Cerebellar cortex (tissue), 1 donor: ENCODE results near the gene LRRC43.
A peak's percentile ranks its signal among the peaks of the same experiment; 100 is the strongest.
"Not testable (repeated sequence)": the region's sequence is repeated elsewhere in the genome, so short reads cannot be mapped to it uniquely, and the experiment has no call there.

Experiments used
- DNase-seq: peaks from one replicate; pipeline ENCODE4 v3.0.0-alpha.2; 2015; ENCODE audit warnings: low spot score

LRRC43 gene

DNA sequence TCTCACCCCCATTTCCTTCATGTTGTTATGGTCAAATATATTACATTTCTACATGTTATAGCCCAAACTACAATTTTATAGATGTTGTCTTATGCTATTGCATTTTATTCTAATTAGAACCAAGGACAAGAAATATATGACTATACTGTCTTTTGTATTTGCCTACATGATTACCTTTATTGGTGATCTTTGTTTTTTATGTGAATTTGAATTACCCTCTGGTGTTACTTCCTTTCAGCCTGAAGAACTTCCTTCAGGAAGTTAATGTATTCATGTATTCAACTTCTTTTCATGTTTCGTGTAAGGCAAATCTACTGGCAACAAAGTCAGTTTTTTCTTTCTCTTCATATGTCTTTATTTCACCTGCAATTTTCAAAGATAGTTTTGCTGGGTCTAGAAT, 11.9 kb downstream of the LRRC43 start:
- DNase-seq, result no peak

GRCh38 chr12:122195405-122195804, 12.5 kb downstream of the LRRC43 start:
- no peak for DNase-seq

GRCh38 chr12:122197612-122197966, 14.7 kb downstream of the LRRC43 start:
- DNase-seq, result no peak

DNA sequence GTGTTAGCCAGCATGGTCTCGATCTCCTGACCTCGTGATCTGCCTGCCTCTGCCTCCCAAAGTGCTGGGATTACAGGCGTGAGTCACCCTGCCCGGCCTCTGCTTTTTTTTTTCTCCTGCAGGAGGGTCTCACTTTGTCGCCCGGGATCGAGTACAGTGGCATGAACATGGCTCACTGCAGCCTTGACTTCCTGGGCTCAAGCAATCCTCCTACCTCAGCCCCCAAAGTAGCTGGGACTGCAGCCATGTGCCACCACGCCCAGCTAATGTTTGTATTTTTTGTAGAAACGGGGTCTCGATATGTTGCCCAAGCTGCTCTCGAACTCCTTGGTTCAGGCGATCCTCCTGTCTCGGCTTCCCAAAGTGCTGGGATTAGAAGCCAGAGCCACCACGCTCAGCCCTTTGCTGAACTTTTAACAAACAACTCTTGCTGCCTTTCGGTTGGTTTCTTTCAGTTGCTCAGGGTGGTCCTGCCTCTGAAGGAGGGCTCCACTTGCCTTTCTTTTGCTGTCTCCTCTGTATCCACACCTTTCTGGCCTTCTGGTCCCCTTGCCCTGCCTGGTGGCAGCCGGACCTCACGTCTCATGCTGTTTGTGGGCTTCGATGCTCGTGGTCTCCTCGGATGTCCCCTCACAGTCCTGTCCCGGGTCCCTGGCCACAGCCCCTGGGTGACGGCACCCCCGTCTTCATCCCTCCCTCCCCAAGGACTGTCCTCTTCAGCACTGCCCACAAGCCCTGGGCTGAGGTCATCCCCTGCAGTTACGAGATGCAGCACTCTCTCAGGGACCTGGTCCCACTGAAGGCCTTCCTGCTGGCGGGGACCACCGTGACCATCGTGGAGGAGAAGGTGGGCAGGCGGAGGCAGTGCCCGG, 16.8 kb downstream of the LRRC43 start:
- no peak for DNase-seq

DNA sequence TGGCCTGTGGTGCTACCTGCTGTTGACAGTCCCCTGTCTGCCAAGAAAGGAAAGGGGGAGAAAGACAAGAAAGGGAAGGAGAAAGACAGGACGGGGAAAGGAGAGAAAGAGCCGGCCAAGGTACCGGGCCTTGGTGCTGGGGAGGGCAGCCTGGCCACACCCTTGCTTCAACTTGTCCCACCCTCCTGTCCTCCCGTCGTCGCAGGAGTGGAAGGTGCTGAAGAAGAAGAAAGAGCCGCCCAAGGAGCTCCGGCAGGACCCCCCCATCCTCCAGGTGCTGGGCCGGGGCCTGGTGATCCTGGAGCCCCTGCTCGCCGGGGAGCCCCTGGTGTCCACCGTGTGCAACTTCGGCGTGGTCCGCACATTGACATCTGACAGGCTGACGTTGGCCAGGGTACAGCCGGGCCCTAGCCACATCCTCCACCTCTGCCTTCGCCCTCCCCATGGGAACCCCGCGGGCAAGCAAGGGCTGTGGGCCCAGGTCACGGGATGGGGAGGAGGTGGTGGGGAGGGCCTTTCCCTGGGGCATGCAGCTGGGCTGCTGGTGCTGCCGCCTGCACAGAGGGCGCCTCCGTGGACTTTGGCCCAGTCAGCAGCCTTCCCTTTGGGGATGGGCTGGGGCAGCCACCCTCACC, 17.7 kb downstream of the LRRC43 start:
- no peak for DNase-seq

GRCh38 chr12:122201381-122201780, 18.5 kb downstream of the LRRC43 start:
- DNase-seq, result no peak

DNA sequence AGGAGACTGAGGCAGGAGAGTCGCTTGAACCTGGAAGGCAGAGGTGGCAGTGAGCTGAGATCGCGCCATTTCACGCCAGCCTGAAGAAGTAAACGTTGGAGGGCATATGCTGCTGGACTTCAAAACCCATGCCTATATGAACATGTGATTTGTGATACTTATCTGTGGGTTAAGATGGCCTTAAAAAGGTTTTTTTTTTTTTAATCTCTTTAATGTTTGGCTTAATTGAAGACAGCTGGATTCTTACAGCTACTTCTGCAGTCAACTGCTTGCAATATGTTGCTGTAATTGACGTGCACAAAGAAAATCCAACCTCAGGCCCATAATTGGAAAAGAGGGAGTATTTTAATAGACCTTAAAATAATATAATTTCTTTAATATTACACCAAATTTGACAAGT, 19.1 kb downstream of the LRRC43 start:
- DNase-seq, result no peak

GRCh38 chr12:122202811-122203210, 19.9 kb downstream of the LRRC43 start:
- DNase-seq, result not testable (repeated sequence)

DNA sequence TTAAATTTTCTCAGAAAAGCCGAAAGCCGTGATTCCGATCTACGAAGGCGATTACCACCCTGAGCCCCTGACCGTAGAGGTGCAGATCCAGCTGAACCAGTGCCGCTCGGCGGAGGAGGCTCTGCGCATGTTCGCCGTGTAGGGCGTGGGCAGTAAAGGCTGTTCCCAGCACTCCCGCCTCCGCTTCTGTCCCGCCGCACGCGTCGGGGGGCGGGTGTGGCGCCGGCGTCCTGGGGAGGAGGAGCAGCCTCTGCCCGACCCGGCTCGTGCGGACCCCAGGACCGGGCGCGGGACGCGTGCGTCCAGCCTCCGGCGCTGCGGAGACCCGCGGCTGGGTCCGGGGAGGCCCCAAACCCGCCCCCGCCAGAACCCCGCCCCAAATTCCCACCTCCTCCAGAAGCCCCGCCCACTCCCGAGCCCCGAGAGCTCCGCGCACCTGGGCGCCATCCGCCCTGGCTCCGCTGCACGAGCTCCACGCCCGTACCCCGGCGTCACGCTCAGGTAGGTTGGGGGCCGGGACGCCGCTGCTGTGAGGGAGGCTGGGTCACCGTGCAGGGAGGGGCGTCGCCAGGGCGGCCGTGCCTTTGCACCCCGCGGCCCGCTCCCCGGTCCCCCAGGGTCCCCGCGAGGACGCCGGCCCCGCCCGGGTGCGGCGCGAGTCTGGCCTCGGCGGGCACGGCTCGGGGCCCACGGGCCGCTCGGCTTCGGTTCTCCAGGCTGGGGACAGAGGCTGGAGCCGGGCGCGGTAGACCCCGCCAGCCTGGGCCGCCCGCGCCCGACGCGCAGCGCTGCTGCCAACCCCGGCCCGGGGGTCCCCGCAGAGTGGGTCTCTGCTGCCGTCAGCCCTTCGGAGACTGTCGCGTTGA, 20.6 kb downstream of the LRRC43 start, which contains the start of gene B3GNT4:
TSS of gene B3GNT4 (plus strand) at position 409 of the 866 bp plus-strand sequence. CDS start 910 bp downstream, outside the sequence.
- peak; percentile 73 for DNase-seq

GRCh38 chr12:122204167-122205052, 21.5 kb downstream of the LRRC43 start:
- no peak for DNase-seq

DNA sequence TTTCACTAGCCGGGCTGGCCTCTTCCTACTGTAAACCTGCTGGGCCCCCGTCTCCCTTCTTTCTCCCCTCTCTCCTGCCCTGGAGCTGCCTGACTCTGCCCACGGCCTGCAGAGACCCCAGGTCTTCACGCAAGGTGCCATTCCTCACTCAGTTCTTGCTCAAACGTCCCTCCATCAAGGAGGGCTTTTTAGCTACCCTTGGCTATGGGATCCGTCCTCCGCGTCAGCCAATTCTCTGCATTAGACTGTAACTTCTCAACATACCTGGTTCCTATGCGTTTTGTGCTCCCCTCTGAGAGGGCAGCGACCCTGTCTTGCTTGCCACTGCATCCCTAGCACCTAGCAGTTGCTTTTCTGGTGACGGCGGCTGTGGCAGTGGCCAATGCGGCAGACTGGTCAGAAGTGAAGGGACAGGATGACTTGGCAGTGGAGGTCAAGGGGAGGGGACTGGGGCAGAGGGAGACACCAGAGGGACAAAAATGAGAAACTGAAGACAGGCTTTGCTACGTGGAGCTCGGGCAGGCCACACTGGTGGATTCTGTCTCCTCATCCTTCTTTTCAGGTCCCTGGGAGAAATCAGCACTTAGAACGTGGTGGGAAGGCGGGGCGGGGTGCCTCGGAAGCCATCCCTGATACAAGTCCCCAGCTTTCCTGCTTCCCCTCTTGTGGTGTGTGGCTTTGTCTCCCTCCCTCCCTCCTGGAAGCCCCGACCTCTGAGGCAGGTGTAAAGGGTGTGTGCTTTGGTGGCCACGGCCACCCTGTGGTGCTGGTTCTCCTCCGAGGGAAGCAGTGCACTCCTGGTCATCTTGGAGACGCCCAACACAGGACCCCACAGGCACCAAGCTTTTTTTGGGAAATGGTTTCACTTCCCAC, 22.4 kb downstream of the LRRC43 start:
- DNase-seq, result peak; percentile 50

DNA sequence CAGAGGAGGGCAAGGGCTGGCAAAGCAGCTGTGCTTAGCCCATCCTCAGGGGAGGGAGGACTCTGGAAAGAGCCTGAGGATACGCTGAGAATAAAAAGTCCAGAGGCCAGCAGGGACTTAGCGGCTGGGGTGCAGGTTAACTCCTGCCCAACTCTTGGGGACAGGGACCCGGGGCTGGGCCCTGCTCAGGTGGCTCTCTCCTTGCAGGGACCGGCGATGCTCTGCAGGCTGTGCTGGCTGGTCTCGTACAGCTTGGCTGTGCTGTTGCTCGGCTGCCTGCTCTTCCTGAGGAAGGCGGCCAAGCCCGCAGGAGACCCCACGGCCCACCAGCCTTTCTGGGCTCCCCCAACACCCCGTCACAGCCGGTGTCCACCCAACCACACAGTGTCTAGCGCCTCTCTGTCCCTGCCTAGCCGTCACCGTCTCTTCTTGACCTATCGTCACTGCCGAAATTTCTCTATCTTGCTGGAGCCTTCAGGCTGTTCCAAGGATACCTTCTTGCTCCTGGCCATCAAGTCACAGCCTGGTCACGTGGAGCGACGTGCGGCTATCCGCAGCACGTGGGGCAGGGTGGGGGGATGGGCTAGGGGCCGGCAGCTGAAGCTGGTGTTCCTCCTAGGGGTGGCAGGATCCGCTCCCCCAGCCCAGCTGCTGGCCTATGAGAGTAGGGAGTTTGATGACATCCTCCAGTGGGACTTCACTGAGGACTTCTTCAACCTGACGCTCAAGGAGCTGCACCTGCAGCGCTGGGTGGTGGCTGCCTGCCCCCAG, 23.4 kb downstream of the LRRC43 start:
- DNase-seq, result peak; percentile 35

DNA sequence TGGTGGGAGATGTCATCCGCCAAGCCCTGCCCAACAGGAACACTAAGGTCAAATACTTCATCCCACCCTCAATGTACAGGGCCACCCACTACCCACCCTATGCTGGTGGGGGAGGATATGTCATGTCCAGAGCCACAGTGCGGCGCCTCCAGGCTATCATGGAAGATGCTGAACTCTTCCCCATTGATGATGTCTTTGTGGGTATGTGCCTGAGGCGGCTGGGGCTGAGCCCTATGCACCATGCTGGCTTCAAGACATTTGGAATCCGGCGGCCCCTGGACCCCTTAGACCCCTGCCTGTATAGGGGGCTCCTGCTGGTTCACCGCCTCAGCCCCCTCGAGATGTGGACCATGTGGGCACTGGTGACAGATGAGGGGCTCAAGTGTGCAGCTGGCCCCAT, 24.1 kb downstream of the LRRC43 start:
- no peak for DNase-seq

GRCh38 chr12:122207391-122207790, 24.5 kb downstream of the LRRC43 start:
- DNase-seq, result peak; percentile 33

DNA sequence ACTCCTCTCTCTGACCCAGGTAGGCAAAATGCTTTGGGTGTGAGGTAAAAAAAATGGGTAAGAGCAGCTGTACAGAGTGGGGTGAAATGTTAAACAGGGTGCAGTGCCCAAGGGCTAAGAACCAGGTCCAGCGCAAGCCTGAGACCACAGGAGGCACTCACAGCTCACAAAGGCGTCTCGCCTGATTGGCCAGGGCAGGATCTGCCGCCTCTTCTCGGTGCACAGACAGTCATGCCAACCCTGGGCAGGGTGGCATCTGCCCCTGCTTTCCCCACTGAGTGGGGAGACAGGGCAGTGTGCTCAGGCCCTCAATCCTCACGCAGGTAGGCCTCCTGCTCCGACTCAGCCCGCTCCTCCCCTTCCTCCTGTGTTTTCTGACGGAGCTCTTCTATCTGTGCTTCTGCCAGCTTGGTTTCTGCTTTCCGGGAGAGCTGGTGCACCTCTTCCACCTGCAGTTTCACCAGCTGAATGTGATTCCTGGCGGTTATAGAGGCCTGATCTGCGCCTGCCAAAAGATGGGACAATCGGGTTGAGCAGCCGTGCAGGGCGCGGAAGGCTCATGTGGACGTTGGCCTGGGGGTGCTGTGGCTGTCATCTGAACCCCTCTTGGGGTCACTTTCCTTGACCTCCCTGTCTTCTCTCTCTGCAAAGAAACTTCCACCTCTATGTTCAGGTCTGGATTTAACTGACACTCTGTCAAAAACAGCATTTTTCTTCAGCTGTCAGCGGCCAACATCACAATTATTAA, 25.3 kb downstream of the LRRC43 start:
- peak; percentile 52 for DNase-seq

DNA sequence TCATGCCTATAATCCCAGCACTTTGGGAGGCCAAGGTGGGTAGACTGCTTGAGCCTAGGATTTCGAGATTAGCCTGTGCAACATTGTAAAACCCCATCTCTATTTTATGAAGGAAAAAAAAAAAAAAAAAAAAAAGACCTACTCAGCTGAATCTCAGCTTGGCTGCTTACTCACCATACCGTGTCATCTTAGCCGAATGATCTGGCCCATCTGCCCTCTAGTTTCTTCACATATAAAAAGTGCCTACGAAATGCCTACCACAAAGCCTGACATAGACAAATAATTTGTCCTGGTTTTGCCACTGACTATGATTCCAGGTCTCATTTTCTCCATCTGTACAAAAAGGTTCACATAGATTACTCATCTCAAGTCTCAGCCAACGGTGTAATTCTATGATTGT, 32.8 kb downstream of the LRRC43 start:
- DNase-seq, result no peak

DNA sequence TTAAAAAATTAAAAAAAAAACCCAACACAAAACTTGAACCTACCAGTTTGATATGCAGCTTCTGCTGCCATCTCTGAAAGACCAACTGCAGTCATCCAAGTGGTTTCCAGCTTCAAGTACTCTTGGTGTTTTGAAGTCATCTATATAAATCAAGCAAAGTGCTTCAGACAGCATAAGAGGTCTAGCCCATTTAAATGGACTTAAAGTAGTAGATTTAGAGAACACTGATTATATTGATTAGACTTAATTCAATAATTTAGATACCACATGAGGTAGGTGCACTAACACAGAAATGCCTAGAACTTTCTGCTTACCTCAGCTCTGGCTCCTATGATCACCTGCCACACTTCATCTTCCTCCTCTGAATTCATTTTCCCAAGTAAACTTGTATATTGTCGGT, 33.5 kb downstream of the LRRC43 start:
- DNase-seq, result no peak

GRCh38 chr12:122225683-122226365, 42.9 kb downstream of the LRRC43 start, which contains the start of gene DIABLO:
Gene DIABLO (minus strand): TSS chr12:122226052. CDS start chr12:122226014, 38 bp downstream.
- peak; percentile 99 for DNase-seq
